H1 (cell line): ENCODE results near the gene KDM8. TPM values are rescaled to one million over a fixed set of nuclear protein-coding genes. Genes with fewer than 3 reads are reported as not detected.

Source experiments
- ASH2L ChIP-seq: fragments of 200-600, 300-600 bp; sonication (generic); IDR thresholded peaks from one replicate; pipeline ENCODE4 v1.7.1; 2017; ENCODE audit warnings: low read length
- CHD7 ChIP-seq: fragments of 300-600 bp; sonication (generic); IDR thresholded peaks from 2 replicates; pipeline ENCODE4 v1.7.1; 2012; ENCODE audit warnings: low read length, moderate library complexity, mild to moderate bottlenecking, inconsistent platforms; ENCODE audit not compliant: insufficient replicate concordance
- polyA plus RNA-seq, 7 experiments: library from polyadenylated mRNA; depleted of rRNA in 3 of 7; stranded (reverse) in 5 of 7; unstranded in 2 of 7; fragments of >200 nt in 5 of 7; fragments of 200-250 nt in 2 of 7; gene quantifications; 1 replicate in 5 of 7; 2 replicates in 1 of 7; 4 replicates in 1 of 7; pipeline versions ENCODE4 v1.2.1 to v1.2.3, GENCODE V29; 2011 to 2013; ENCODE audit warnings: missing spikeins in 2 of 7, mixed read lengths in 2 of 7
- total RNA-seq: library from RNA; stranded (reverse); fragmentation: NEBNext Ultra II Directional; extraction: Animal tissue kit (Norgen Biotek cat#: 25700); gene quantifications from 2 replicates; pipeline ENCODE4 v1.2.1, GENCODE V29; 2021

KDM8 gene
- total and polyA plus RNA-seq, 2 of the 8 experiments (the other 6 are each of a cell fraction or from before 2014, with no cell fraction given): 10.3 to 12.8 TPM

- TF ChIP-seq CHD7 (no peak), ASH2L (no peak)
These were observed 12.9 kb upstream of the KDM8 start (continued) for GRCh38 chr16:27190316-27190871.
